HL-60 (cell line): ENCODE results near the gene CLSTN2.

Experiments
- DNase-seq, 2 experiments: peaks; one replicate each; pipeline ENCODE4 v3.0.0-alpha.2; 2010 to 2020; ENCODE audit warnings: low read depth in 1 of 2, low spot score in 1 of 2
- H3K27ac ChIP-seq: fragments of 250-450 bp; sonication (Bioruptor Pico); replicated peaks from 2 replicates; pipeline ENCODE4 v1.5.1; 2020; ENCODE audit warnings: mild to moderate bottlenecking, moderate library complexity
- H3K27me3 ChIP-seq: fragments of 250-450 bp; sonication (Bioruptor Pico); 2 replicates; pipeline ENCODE4 v1.5.1; 2021; ENCODE audit warnings: mild to moderate bottlenecking, moderate library complexity; ENCODE audit not compliant: insufficient read depth, poor library complexity, severe bottlenecking
- H3K4me3 ChIP-seq: replicated peaks from 2 replicates; pipeline ENCODE4 v1.5.1; 2011; ENCODE audit warnings: mild to moderate bottlenecking, control low read depth, low read length; ENCODE audit not compliant: insufficient read depth
- CTCF ChIP-seq: IDR thresholded peaks from one replicate; pipeline ENCODE4 v1.5.1; 2011; ENCODE audit warnings: low read length, control low read depth, inconsistent platforms; ENCODE audit not compliant: insufficient read depth
- GABPA ChIP-seq: IDR thresholded peaks from 2 replicates; pipeline ENCODE4 v1.6.1; 2012; ENCODE audit warnings: low read depth
- POLR2AphosphoS5 ChIP-seq: IDR thresholded peaks from 2 replicates; pipeline ENCODE4 v1.6.1; 2012; ENCODE audit warnings: low read depth
- REST ChIP-seq: IDR thresholded peaks from 2 replicates; pipeline ENCODE4 v1.6.1; 2012; ENCODE audit warnings: low read depth; ENCODE audit not compliant: insufficient replicate concordance
- SPI1 ChIP-seq: IDR thresholded peaks from 2 replicates; pipeline ENCODE4 v1.6.1; 2012; ENCODE audit warnings: low read depth, mild to moderate bottlenecking, borderline replicate concordance

The CLSTN2 gene

DNA sequence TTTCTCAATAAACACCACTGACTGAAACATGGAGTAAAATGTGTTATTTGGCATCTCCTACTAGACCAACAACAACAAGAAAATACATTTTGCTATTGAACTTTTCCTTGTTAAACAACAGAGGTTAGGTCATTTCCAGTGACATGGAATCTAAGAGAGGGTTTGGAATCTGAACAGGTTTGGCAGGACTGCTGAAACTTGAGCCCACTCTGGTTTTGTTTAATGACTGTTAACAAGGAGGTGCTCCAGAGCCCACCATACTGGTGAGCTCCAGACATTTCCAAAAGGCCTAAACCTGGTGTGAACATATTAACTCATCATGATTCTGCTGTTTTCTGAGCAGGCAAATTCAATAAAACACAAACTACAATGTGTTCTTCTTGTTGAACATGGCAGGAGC is 412.2 kb downstream of the CLSTN2 start:
- no peak overlapping the region for H3K4me3 ChIP-seq
- no peaks in the 10 kb centered on the region for H3K27me3 ChIP-seq
- H3K27ac ChIP-seq = no peak overlapping the region
- TF ChIP-seq CTCF (no peak), REST (no peak), SPI1 (no peak), GABPA (no peak), POLR2AphosphoS5 (no peak)
- no peak for DNase-seq

GRCh38 chr3:140349938-140350337 is 415.0 kb downstream of the CLSTN2 start:
- DNase-seq = no peak

GRCh38 chr3:140351466-140351865 is 416.5 kb downstream of the CLSTN2 start:
- TF ChIP-seq POLR2AphosphoS5 = no peak
- no peak for TF ChIP-seq GABPA
- TF ChIP-seq CTCF = no peak
- no peak for TF ChIP-seq SPI1
- TF ChIP-seq REST = no peak
- H3K27me3 ChIP-seq = no peaks in the 10 kb centered on the region

More at GRCh38 chr3:140349938-140350337, 415.0 kb downstream of the CLSTN2 start:
- TF ChIP-seq CTCF (no peak), REST (no peak), SPI1 (no peak), GABPA (no peak), POLR2AphosphoS5 (no peak)
- Histone ChIP-seq H3K4me3 (no peak overlapping the region), H3K27ac (no peak overlapping the region), H3K27me3 (no peaks in the 10 kb centered on the region)

More at GRCh38 chr3:140351466-140351865, 416.5 kb downstream of the CLSTN2 start:
- H3K4me3 ChIP-seq = no peak overlapping the region
- no peak for DNase-seq
- H3K27ac ChIP-seq = no peak overlapping the region
